Measurements from ENCODE around the gene AGO3. TPM values are rescaled to one million over a fixed set of nuclear protein-coding genes. Genes with fewer than 3 reads are reported as not detected.

The AGO3 gene
- total and polyA plus RNA-seq, 10 of the 15 experiments (the other 5 are each of a cell fraction or from before 2014, with no cell fraction given): 3.9 to 35.2 (median 12.5) TPM

DNA sequence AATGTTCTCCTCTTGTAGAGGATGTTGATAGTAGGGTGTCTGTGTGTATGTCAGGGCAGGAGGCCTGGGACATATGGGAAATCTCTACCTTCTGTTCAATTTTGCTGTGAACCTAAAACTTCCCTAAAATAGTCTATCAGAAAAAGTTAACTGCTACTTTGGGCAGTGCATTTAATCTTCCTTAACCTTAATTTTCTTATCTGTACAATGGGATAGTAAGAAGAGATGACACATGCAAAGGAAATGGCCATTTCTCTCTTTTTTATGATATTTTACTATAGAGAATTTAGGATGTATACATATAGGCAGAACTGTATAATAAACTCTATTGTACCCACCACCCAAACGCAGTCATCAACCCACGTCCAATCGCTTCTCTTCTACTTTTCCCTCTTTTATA, 8.6 kb downstream of the AGO3 start:
- no peak for ATAC-seq

More for the DNA sequence above, 8.6 kb downstream of the AGO3 start:
- BruUV-seq (replicated peaks): no TSS peak
- TF ChIP-seq POLR2AphosphoS2 (IDR thresholded peaks at IDR 0.05; ENCODE audit: low read depth, low read length) (no peak), CEBPB (IDR thresholded peaks at IDR 0.05; ENCODE audit: borderline replicate concordance in 1 of 2, low read depth in 2 of 2, low read length in 2 of 2) (no peak), NR2C2 (IDR thresholded peaks at IDR 0.05; ENCODE audit: borderline replicate concordance, control insufficient read depth, insufficient read length, low read depth) (no peak), YBX1 (IDR thresholded peaks at IDR 0.05) (no peak), PRDM15 (CRISPR knock-in tag; IDR thresholded peaks at IDR 0.05) (no peak), NR2C1 (IDR thresholded peaks at IDR 0.05) (no peak), ZNF24 (IDR thresholded peaks at IDR 0.05) (no peak)
- Histone ChIP-seq H2AFZ (ENCODE audit: control insufficient read depth, low read depth, low read length) (no peak overlapping the region), H3K36me3 (ENCODE audit: control insufficient read depth in 2 of 2, insufficient read depth in 2 of 2, low read length in 1 of 2) (0 out of 4 replicates have a peak, but pooled peaks cover 0 to 3% of the 10 kb centered on the region in 2 experiments), H3K4me3 (no peak overlapping the region), H4K20me1 (ENCODE audit: control insufficient read depth, insufficient read depth) (no peaks in the 10 kb centered on the region), H3K27ac (ENCODE audit: control insufficient read depth, insufficient read depth) (no peak overlapping the region), H3K9ac (ENCODE audit: control insufficient read depth, insufficient read depth, low read length) (no peak overlapping the region), H3K4me1 (ENCODE audit: control insufficient read depth, insufficient read depth, low read length) (peaks cover 11% of the 10 kb centered on the region; the same call in 1 of the 2 replicates), H3K9me3 (replicated peaks; ENCODE audit: control insufficient read depth, insufficient read depth, low read length) (no peaks in the 10 kb centered on the region), H3K4me2 (ENCODE audit: control insufficient read depth, insufficient read depth) (no peak overlapping the region), H3K27me3 (replicated peaks in 1 of 2; ENCODE audit: control insufficient read depth in 2 of 2, insufficient read depth in 2 of 2, low read length in 1 of 2) (no peaks in the 10 kb centered on the region), H3K79me2 (ENCODE audit: control insufficient read depth, insufficient read depth, low read length) (peaks cover 37% of the 10 kb centered on the region)
- FAIRE-seq: no peak
- ChIA-PET SMC1A (ENCODE audit: uncharacterized antibody, unreplicated experiment) (no interaction called here), CTCF (no interaction called here), POLR2A (no interaction called here), RAD21 (ENCODE audit: unreplicated experiment) (no interaction called here)
- intact Hi-C loops (cut with micrococcal nuclease; ENCODE audit: unreplicated experiment): no loop called here
- in situ Hi-C loops (cut with MboI): no loop called here
- WGBS (ENCODE audit: insufficient coverage, insufficient replicate concordance, low lambda C conversion rate, missing lambda C conversion rate): 93% methylated on average over 3 of the region's 3 CpGs
- no peak for DNase-seq (ENCODE audit: low read depth, low spot score)
